ENCODE measurements around the gene OPRL1. TPM values are rescaled to one million over a fixed set of nuclear protein-coding genes. Genes with fewer than 3 reads are reported as not detected.

OPRL1 gene
- 6.2 and 7.3 TPM in 2 replicates for total RNA-seq
- 2.5 TPM for total RNA-seq (2013)
- 3.1 and 3.5 TPM in 2 replicates for polyA plus RNA-seq
- 3.6 and 6.3 TPM in 2 replicates for polyA minus RNA-seq

DNA sequence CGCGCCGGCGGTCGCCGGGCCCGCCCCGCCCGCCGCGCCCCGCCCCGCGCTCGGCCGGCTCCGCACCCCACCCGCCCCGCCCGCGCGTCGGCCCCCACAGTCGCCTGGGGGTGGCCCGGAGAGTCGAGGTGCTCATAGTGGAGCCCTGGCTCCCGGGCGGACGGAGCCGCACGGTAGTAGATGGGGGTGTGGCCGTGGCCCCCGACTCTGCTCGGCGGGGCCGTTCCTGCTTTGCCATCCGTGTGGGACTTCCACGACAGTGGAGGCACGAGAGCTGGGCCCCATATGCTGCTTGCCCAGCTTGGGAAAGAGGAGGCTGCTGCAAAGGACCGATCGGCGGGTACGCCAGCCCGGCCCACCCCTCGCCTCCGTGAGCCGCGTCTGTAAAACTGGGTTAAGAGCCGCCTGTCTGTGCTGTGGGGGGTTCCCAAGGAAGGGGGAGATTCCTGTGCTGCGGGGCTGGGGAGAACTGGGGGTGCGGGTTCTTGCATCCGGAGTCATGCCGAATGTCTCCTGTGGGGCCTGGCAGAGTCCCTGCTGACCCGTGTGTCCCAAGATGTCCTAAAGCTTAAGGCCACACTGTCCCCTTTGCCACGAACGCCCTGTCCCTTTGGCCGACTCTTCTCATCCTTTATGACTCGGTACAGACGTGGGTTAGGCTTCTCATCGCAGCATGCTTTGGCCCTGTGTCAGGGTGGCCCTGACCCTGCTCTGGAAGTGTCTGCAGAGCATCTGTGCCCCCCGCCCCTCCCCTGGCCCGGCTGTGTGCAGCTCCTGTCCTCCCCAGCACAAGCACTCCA is at the start of gene OPRL1:
Gene OPRL1, plus strand, starts transcription at position 70 of the 800 bp plus-strand sequence. CDS start 12,639 bp downstream, outside the sequence.
- TF ChIP-seq, protein P1, sequence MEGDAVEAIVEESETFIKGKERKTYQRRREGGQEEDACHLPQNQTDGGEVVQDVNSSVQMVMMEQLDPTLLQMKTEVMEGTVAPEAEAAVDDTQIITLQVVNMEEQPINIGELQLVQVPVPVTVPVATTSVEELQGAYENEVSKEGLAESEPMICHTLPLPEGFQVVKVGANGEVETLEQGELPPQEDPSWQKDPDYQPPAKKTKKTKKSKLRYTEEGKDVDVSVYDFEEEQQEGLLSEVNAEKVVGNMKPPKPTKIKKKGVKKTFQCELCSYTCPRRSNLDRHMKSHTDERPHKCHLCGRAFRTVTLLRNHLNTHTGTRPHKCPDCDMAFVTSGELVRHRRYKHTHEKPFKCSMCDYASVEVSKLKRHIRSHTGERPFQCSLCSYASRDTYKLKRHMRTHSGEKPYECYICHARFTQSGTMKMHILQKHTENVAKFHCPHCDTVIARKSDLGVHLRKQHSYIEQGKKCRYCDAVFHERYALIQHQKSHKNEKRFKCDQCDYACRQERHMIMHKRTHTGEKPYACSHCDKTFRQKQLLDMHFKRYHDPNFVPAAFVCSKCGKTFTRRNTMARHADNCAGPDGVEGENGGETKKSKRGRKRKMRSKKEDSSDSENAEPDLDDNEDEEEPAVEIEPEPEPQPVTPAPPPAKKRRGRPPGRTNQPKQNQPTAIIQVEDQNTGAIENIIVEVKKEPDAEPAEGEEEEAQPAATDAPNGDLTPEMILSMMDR (IDR thresholded peaks at IDR 0.05) = no peak
- no peak for TF ChIP-seq EZH2 (IDR thresholded peaks at IDR 0.05; ENCODE audit: borderline replicate concordance, insufficient read depth, low read depth, low read length, poor library complexity, severe bottlenecking)
- Histone ChIP-seq H3K27ac (ENCODE audit: low read length in 2 of 2) (peak within 1 kb of the TSS; percentile 77 to 94), H3K9ac (ENCODE audit: low read length) (peak within 1 kb of the TSS; percentile 85), H3K36me3 (replicated peaks in 1 of 2; ENCODE audit: control extremely low read depth in 1 of 2, control insufficient read depth in 1 of 2, extremely low read depth in 1 of 2, insufficient read depth in 2 of 2, low read length in 1 of 2) (peaks cover 0 to 12% of the 10 kb centered on the region in 2 experiments), H3K27me3 (replicated peaks in 1 of 4; ENCODE audit: control extremely low read depth in 1 of 4, control insufficient read depth in 3 of 4, insufficient read depth in 4 of 4, low read length in 3 of 4) (peaks cover 0 to 11% (median 3%) of the 10 kb centered on the region in 4 experiments), H2AFZ (ENCODE audit: insufficient read depth, low read depth, low read length, poor library complexity, severe bottlenecking) (peak within 1 kb of the TSS; percentile 65), H4K20me1 (ENCODE audit: control insufficient read depth, insufficient read depth, low read length, poor library complexity, severe bottlenecking) (peaks cover 49% of the 10 kb centered on the region), H3K9me3 (ENCODE audit: control extremely low read depth in 1 of 3, control insufficient read depth in 2 of 3, insufficient read depth in 1 of 3, low read length in 2 of 3) (no peaks in the 10 kb centered on the region), H3K4me3 (ENCODE audit: control extremely low read depth in 1 of 5, extremely low read depth in 1 of 5, insufficient read depth in 1 of 5, low read depth in 2 of 5, low read length in 4 of 5) (peak within 1 kb of the TSS; percentile 80 to 98 (median 96)), H3K79me2 (ENCODE audit: control insufficient read depth, insufficient read depth, low read length) (peaks cover 19% of the 10 kb centered on the region), H3K4me2 (replicated peaks; ENCODE audit: low read depth, low read length, poor library complexity, severe bottlenecking) (peak within 1 kb of the TSS; percentile 96), H3K4me1 (ENCODE audit: control insufficient read depth in 2 of 2, insufficient read depth in 2 of 2, low read length in 2 of 2) (peaks cover 50 to 73% of the 10 kb centered on the region in 2 donors)
- WGBS (ENCODE audit: insufficient coverage) = 4% methylated on average over 62 of the region's 62 CpGs
- peak; percentile 84 for DNase-seq
- H3K27me3 Mint-ChIP-seq = peaks cover under 1% of the 10 kb centered on the region
- no peaks in the 10 kb centered on the region for H3K9me3 Mint-ChIP-seq (ENCODE audit: insufficient read depth)
- intact Hi-C loops (cut with micrococcal nuclease) = loop anchor here (5.0 kb wide), 1 partner anchor 98 kb away; the partner anchor contains the start of gene PRPF6
- peaks cover 56% of the 10 kb centered on the region for H3K4me1 Mint-ChIP-seq
- no peak for ATAC-seq (ENCODE audit: low read depth)
- peak within 1 kb of the TSS; percentile 93 for H3K27ac Mint-ChIP-seq
- CTCF ChIA-PET = interaction anchor here (1.0 to 11.8 kb wide), 10 partner anchors 11 to 100 kb away, joined by 3 to 220 read pairs (median 4); partner anchors contain the start of gene SAMD10
- POLR2A ChIA-PET = interaction anchor here (0.9 to 5.5 kb wide), 10 partner anchors 11 to 100 kb away, joined by 3 to 55 read pairs (median 6); partner anchors contain the start of genes SAMD10 and TCEA2
- peak within 1 kb of the TSS; percentile 87 for H3K4me3 Mint-ChIP-seq

Data from B cell (primary cell).